Measurements from ENCODE around the gene PTPN5.
A peak's percentile ranks its signal among the peaks of the same experiment; 100 is the strongest.
"Not testable (repeated sequence)": the region's sequence is repeated elsewhere in the genome, so short reads cannot be mapped to it uniquely, and the experiment has no call there.

Gene PTPN5

DNA sequence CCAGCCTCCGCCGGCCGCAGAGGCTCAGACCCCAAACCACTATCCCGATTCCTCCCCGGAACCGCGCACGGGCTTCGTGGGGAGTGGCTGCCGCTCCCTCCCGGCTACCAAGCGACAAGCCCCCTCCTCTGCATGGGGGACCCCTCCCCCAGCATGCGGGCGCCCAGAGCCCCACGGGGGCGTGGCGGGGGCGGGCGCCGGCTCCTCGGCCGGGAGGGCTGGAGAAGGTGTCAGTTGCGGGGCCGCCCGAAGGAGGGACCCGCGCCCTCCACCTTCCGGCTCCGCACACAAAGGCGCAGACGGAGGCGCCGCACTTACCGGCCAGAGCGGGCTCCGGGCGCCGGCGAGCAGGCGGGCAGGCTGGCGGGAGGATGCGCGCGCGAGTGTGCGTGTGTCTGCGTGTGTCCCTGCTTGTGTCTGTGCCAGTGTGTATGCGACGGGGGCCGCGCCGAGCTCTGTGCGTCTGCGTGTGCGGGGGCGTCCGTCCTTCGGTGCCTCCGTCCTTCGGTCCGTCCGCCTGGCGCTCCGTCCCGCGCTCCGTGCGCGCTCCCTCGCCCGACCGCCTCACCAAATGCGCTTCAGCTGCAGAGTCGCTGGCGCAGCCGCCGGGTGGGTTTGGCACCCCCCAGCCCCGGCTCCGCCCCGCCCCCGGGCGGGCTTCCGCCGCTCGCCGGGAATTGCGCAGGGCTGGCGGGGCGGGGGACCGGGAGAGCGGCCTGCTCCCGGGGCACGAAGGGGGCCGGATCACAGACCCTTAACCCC lies at the start of gene PTPN5:
PTPN5 (minus strand) TSS at position 592 of the 762 bp plus-strand sequence. CDS start 19,840 bp downstream, outside the sequence.
- no peak for DNase-seq

DNA sequence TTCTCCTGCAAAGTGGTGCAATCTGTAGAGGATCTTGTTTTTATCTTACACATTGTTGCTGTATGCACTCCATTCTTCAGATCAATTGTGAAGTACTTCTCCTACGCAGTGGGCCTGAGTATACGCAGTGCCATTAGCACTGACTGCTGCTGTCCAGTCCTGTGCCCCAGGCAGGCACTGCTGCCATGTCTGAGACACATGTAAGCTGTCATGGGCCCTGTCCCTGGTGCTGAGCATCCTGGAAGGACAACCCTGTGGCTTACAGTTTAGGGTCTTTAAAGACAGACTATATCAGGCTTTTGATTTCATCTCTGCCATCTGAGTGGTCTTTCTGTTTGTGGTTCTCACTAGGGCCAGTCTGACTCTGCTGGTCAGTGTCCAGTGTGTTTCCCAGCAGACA lies 44.8 kb upstream of the PTPN5 start:
- DNase-seq: no peak

GRCh38 chr11:18834754-18835466 lies 43.3 kb upstream of the PTPN5 start:
- no peak for DNase-seq

- not testable (repeated sequence) for DNase-seq
Observed at GRCh38 chr11:18820160-18820559, 28.6 kb upstream of the PTPN5 start.

GRCh38 chr11:18804199-18804999 lies 12.8 kb upstream of the PTPN5 start:
- DNase-seq: no peak

- DNase-seq: peak; percentile 35
Observed at GRCh38 chr11:18802381-18803257, 11.0 kb upstream of the PTPN5 start.

DNA sequence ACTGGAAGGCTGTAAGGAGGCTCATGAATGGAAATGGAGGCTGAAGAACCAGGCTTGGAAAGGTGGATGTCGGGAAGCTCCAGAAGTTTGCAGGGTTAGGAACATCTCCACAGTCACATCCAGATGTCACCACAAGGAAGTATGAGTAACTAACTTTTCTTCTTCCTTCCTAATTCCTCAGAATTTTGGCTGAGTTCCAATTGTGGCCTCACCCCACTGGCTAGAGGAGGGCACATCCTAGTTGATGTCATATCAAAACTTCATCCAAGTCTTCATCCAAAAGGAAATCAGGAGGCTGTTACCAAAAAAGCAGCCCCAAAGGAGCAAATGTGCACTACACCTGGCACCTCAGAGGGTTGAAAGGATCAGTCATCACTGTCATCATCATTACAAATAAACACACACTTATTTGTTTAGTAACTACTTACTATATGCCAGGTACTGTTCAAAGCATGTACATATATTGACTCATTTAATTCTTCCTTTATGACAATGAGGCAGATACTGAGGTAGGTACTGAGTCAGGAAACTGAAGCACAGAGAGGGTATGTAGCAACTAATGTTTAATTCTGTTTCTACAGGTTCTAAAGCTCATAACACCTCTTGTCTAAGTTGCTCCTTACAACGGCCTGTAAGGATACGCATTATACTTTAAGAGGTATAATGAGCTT lies 7.3 kb upstream of the PTPN5 start:
- no peak for DNase-seq

- no peak for DNase-seq
Observed at GRCh38 chr11:18794956-18795355, 3.4 kb upstream of the PTPN5 start.

- DNase-seq: no peak
Observed at GRCh38 chr11:18792827-18793226, 1.2 kb upstream of the PTPN5 start.

DNA sequence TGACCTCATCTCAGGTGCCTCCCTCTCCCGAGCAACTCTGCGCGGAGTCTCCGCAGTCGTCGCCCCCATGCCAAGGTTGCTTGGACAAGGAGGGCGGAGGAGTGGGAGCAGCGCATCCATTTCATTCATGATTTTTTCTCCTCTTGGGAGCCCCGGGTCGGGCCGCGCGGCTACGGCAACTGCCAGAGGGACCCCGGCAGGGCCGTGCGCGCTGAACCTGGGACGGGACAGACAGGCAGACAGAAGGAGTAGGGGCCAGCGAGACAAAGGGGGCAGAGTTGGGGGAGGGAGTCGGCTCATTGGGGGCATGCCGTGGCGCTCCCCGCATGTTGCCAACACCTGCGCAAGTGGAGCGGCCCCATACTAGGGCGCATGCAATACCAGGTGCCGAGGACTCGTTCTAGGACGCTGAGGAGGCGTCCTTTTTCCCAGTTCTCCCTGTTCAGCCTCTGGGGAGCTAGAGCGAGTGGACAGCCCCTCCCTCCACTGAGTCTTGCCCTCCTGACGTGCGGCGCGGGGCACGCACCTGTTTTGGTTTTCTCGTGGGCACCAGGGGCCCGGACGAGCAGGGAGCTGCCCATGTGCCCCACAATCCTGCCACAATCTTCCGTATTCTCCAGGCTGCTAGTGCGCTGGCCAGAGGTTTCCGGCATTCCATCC lies 501 bp upstream of the PTPN5 start:
- no peak for DNase-seq

- no peak for DNase-seq
Observed at GRCh38 chr11:18790883-18791206, 753 bp downstream of the PTPN5 start.

DNA sequence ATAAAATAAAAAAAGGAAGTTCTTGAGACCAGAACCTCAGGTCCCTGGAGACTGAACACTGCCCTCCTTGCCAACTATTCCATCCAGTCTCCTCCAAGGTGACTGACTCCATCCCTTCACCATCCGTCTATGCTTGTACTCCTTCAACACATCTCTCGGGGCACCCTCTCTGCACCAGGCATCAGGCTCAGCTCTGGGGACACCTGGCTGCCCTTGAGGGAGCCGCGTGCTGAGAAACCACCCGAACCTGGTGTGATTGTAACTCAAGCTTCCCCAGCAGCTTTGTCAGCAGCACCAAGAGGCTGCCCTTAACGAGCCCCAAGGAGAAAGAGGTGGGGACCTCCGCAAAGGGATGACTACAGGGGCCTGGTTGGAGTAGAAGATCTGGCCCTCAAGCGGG lies 1.7 kb downstream of the PTPN5 start:
- no peak for DNase-seq

DNA sequence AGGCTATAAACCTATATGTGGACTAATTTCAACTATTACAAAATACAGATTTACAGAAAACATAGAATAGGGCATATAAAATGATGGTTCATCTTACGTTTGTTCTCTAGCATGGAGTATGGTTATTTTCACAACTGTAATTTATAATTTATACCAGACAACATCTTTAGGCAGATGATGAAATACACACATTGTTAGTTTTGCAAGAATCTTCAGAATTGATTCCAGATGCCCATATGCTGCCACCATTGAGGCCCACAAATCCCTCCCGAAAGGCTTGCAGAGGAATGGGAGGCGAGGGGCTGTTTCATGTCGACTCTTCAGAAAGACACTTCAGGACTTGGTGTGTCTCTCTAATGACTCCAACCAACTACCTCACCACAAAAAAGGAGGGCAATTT lies 6.2 kb downstream of the PTPN5 start:
- DNase-seq: no peak

- no peak for DNase-seq
Observed at GRCh38 chr11:18780896-18781295, 10.7 kb downstream of the PTPN5 start.

- DNase-seq: no peak
Observed at GRCh38 chr11:18780329-18780728, 11.3 kb downstream of the PTPN5 start.

- DNase-seq: no peak
Observed at GRCh38 chr11:18778468-18778867, 13.1 kb downstream of the PTPN5 start.

DNA sequence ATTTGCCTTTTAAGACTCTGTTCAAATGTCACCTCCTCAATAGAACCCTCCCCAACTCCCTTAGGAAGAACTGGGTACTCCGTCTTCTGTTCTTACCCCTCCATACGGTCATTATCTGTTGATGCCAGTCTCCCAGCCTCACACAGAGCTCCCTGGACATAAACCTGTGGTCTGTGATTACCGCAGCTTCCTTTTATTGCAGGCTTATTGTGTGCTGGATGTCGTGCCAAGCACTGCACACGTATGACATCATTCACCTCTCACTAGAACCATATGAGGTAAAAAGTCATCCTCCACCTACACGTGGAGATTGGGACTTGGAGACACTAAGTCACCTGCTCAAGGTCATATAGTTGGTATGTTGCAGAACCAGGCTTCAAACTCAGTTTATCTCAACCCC lies 15.3 kb downstream of the PTPN5 start:
- DNase-seq: peak; percentile 20

- DNase-seq: peak; percentile 37
Observed at GRCh38 chr11:18775492-18776292, 15.9 kb downstream of the PTPN5 start.

DNA sequence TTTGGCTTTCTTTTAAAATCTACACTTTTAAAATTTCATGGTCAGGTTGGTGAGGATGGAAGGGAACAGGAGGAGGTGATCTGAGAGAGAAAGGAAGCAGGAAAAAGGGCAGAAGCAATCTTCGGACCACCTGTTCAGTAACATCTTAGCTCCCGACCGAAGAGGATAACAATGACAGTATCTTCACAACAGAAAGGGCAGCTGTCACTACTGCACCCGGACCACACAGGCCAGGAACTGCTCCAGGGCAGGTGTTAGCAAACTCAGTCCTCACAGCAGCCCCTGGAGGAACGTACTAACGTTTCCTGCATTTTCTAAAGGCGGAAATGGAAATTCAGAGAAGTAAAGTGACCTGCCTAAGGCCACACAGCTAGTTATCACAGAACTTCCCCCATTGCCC lies 16.8 kb downstream of the PTPN5 start:
- no peak for DNase-seq

DNA sequence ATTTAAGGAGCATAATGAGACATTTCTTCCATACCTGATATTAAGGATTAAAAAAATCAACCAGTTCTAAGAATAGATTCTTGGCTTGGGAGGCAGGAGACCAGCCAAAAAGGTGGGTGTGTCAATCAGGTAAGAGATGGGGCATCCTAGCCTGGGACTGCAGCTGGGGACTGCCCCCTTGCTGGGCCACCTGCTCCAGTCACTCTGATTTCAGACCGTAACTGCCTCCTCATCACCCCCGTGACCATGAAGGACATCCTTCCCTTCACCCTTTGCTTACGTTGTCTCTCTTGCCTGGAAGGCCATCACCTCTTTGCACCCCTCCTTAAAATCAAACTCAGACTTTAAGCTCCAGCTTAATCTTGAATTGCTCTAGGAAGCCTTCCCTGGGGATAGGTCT lies 17.9 kb downstream of the PTPN5 start:
- DNase-seq: no peak

DNA sequence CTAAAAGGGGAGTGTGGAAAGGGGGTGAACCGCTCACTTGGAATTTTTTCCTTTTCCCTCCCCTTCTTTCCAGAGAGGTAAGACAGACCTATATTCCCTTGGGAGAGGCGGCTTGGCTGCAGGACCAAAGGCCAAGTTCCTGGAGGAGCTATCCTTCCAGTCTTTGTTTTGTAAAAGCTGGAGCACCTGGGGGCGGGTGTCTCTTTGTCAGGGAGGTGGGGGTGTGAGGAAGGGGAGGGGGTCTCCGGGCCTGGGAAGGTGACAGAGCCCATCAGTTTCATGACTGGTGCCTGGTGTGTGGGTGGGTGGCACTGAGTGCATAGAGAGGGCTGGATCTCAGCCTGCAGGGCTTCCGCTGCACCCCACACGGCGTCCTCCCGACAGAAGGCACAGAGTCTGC lies 18.5 kb downstream of the PTPN5 start:
- no peak for DNase-seq

All from DMS153 (cell line).